ENCODE measurements around the gene SPDYE2.
"Not testable (repeated sequence)": the region's sequence is repeated elsewhere in the genome, so short reads cannot be mapped to it uniquely, and the experiment has no call there.

The SPDYE2 gene

GRCh38 chr7:102540604-102541003 lies 10.4 kb upstream of the SPDYE2 start:
- DNase-seq (ENCODE audit: low read depth in 2 of 2), result not testable (repeated sequence)

GRCh38 chr7:102542083-102542482 lies 8.9 kb upstream of the SPDYE2 start:
- DNase-seq (ENCODE audit: low read depth in 2 of 2), result not testable (repeated sequence)

- not testable (repeated sequence) for DNase-seq (ENCODE audit: low read depth in 2 of 2)
These were observed 8.3 kb upstream of the SPDYE2 start for GRCh38 chr7:102542771-102543170.

GRCh38 chr7:102543596-102543995 lies 7.4 kb upstream of the SPDYE2 start, which contains the start of gene UPK3BL2:
TSS of gene UPK3BL2 (minus strand) at chr7:102543696. CDS start at chr7:102543636, 60 bp downstream.
- not testable (repeated sequence) for DNase-seq (ENCODE audit: low read depth in 2 of 2)

- not testable (repeated sequence) for DNase-seq (ENCODE audit: low read depth in 2 of 2)
These were observed 6.7 kb upstream of the SPDYE2 start for GRCh38 chr7:102544372-102544771.

- DNase-seq (ENCODE audit: low read depth in 2 of 2), result not testable (repeated sequence)
These were observed 5.7 kb upstream of the SPDYE2 start for GRCh38 chr7:102545288-102545687.

GRCh38 chr7:102546353-102546752 lies 4.7 kb upstream of the SPDYE2 start:
- not testable (repeated sequence) for DNase-seq (ENCODE audit: low read depth in 2 of 2)

GRCh38 chr7:102568620-102569019 lies 17.6 kb downstream of the SPDYE2 start:
- DNase-seq (ENCODE audit: low read depth in 2 of 2), result not testable (repeated sequence)

- peak; percentile 93 to 100 for DNase-seq (ENCODE audit: low read depth in 2 of 2)
These were observed 21.5 kb downstream of the SPDYE2 start, which contains the start of gene POLR2J3 for GRCh38 chr7:102572261-102573239. TSS of gene POLR2J3 (minus strand) at chr7:102572583. CDS start at chr7:102572521, 62 bp downstream.

- DNase-seq (ENCODE audit: low read depth in 2 of 2), result not testable (repeated sequence)
These were observed 23.6 kb downstream of the SPDYE2 start for GRCh38 chr7:102574607-102575006.

- not testable (repeated sequence) for DNase-seq (ENCODE audit: low read depth in 2 of 2)
These were observed 25.3 kb downstream of the SPDYE2 start for GRCh38 chr7:102576363-102576762.

GRCh38 chr7:102577315-102578240 lies 26.6 kb downstream of the SPDYE2 start:
- DNase-seq (ENCODE audit: low read depth in 2 of 2), result not testable (repeated sequence)

- not testable (repeated sequence) for DNase-seq (ENCODE audit: low read depth in 2 of 2)
These were observed 27.5 kb downstream of the SPDYE2 start for GRCh38 chr7:102578486-102578885.

- not testable (repeated sequence) for DNase-seq (ENCODE audit: low read depth in 2 of 2)
These were observed 30.7 kb downstream of the SPDYE2 start for GRCh38 chr7:102581722-102582121.

GRCh38 chr7:102583495-102583894 lies 32.5 kb downstream of the SPDYE2 start:
- DNase-seq (ENCODE audit: low read depth in 2 of 2), result not testable (repeated sequence)

GRCh38 chr7:102589857-102590256 lies 38.8 kb downstream of the SPDYE2 start:
- not testable (repeated sequence) for DNase-seq (ENCODE audit: low read depth in 2 of 2)

GRCh38 chr7:102592477-102593019 lies 41.5 kb downstream of the SPDYE2 start:
- not testable (repeated sequence) for DNase-seq (ENCODE audit: low read depth in 2 of 2)

GRCh38 chr7:102593637-102594334 lies 42.8 kb downstream of the SPDYE2 start:
- not testable (repeated sequence) for DNase-seq (ENCODE audit: low read depth in 2 of 2)

- not testable (repeated sequence) for DNase-seq (ENCODE audit: low read depth in 2 of 2)
These were observed 45.0 kb downstream of the SPDYE2 start for GRCh38 chr7:102596036-102596435.

GRCh38 chr7:102599699-102600098 lies 48.7 kb downstream of the SPDYE2 start:
- DNase-seq (ENCODE audit: low read depth in 2 of 2), result not testable (repeated sequence)

GRCh38 chr7:102602317-102602716 lies 51.3 kb downstream of the SPDYE2 start:
- DNase-seq (ENCODE audit: low read depth in 2 of 2), result not testable (repeated sequence)
